GM12875 (cell line): ENCODE data around the gene UGT2A3.
"Not testable (repeated sequence)": the region's sequence is repeated elsewhere in the genome, so short reads cannot be mapped to it uniquely, and the experiment has no call there.

Experiments
- H3K4me3 ChIP-seq: one replicate; pipeline ENCODE4 v1.5.1; 2011; ENCODE audit warnings: low read depth, low read length, control low read depth
- CTCF ChIP-seq: IDR thresholded peaks from 2 replicates; pipeline ENCODE4 v1.5.1; 2011; ENCODE audit warnings: low read depth, mild to moderate bottlenecking, control low read depth, inconsistent platforms, low read length, moderate library complexity, borderline replicate concordance; ENCODE audit not compliant: insufficient read depth

UGT2A3 gene

GRCh38 chr4:68948985-68949384 is 2.6 kb downstream of the UGT2A3 start:
- no peak overlapping the region for H3K4me3 ChIP-seq
- no peak for TF ChIP-seq CTCF

- no peak overlapping the region for H3K4me3 ChIP-seq
- no peak for TF ChIP-seq CTCF
Observed at GRCh38 chr4:68948044-68948743, 3.4 kb downstream of the UGT2A3 start.

GRCh38 chr4:68929076-68929737 is 22.4 kb downstream of the UGT2A3 start:
- H3K4me3 ChIP-seq = no peak overlapping the region
- no peak for TF ChIP-seq CTCF

- TF ChIP-seq CTCF = no peak
- H3K4me3 ChIP-seq = no peak overlapping the region
Observed at GRCh38 chr4:68927165-68927564, 24.4 kb downstream of the UGT2A3 start.

- H3K4me3 ChIP-seq = not testable (repeated sequence)
Observed at GRCh38 chr4:68922202-68922601, 29.4 kb downstream of the UGT2A3 start.

- no peak for TF ChIP-seq CTCF
- H3K4me3 ChIP-seq = no peak overlapping the region
Observed at GRCh38 chr4:68921051-68921450, 30.6 kb downstream of the UGT2A3 start.

- no peak overlapping the region for H3K4me3 ChIP-seq
- no peak for TF ChIP-seq CTCF
Observed at GRCh38 chr4:68917016-68917415, 34.6 kb downstream of the UGT2A3 start.

GRCh38 chr4:68912807-68913206 is 38.8 kb downstream of the UGT2A3 start:
- H3K4me3 ChIP-seq = no peak overlapping the region
- no peak for TF ChIP-seq CTCF
